HuH-7.5 (cell line): Measurements from ENCODE around the gene CIAO2B.
A peak's percentile ranks its signal among the peaks of the same experiment; 100 is the strongest.
"Not testable (repeated sequence)": the region's sequence is repeated elsewhere in the genome, so short reads cannot be mapped to it uniquely, and the experiment has no call there.

Experiments used
- DNase-seq: peaks from one replicate; pipeline ENCODE4 v3.0.0; 2011; ENCODE audit warnings: low spot score

CIAO2B gene

GRCh38 chr16:66955363-66956153 is 21.4 kb upstream of the CIAO2B start:
- not testable (repeated sequence) for DNase-seq

- DNase-seq = peak; percentile 70
Measured at GRCh38 chr16:66954097-66954659, 20.0 kb upstream of the CIAO2B start.

GRCh38 chr16:66953462-66954096 is 19.4 kb upstream of the CIAO2B start:
- DNase-seq = no peak

GRCh38 chr16:66952430-66953110 is 18.4 kb upstream of the CIAO2B start:
- DNase-seq = no peak

- DNase-seq = no peak
Measured at GRCh38 chr16:66950971-66951790, 17.0 kb upstream of the CIAO2B start.

GRCh38 chr16:66950437-66950836 is 16.2 kb upstream of the CIAO2B start:
- no peak for DNase-seq

GRCh38 chr16:66949472-66949871 is 15.3 kb upstream of the CIAO2B start:
- no peak for DNase-seq

GRCh38 chr16:66948837-66949225 is 14.6 kb upstream of the CIAO2B start:
- DNase-seq = no peak

- no peak for DNase-seq
Measured at GRCh38 chr16:66948134-66948836, 14.1 kb upstream of the CIAO2B start.

- DNase-seq = peak; percentile 84
Measured at GRCh38 chr16:66947302-66948065, 13.3 kb upstream of the CIAO2B start.

GRCh38 chr16:66946974-66947301 is 12.7 kb upstream of the CIAO2B start:
- no peak for DNase-seq

- DNase-seq = no peak
Measured at GRCh38 chr16:66946541-66946940, 12.3 kb upstream of the CIAO2B start.

GRCh38 chr16:66945939-66946338 is 11.7 kb upstream of the CIAO2B start:
- DNase-seq = no peak

- not testable (repeated sequence) for DNase-seq
Measured at GRCh38 chr16:66944971-66945370, 10.8 kb upstream of the CIAO2B start.

- DNase-seq = no peak
Measured at GRCh38 chr16:66944054-66944441, 9.8 kb upstream of the CIAO2B start.

- no peak for DNase-seq
Measured at GRCh38 chr16:66943426-66944053, 9.3 kb upstream of the CIAO2B start.

- no peak for DNase-seq
Measured at GRCh38 chr16:66942981-66943380, 8.8 kb upstream of the CIAO2B start.

- DNase-seq = no peak
Measured at GRCh38 chr16:66940236-66940635, 6.0 kb upstream of the CIAO2B start.

GRCh38 chr16:66939366-66939765 is 5.2 kb upstream of the CIAO2B start:
- DNase-seq = no peak

GRCh38 chr16:66937725-66938337 is 3.6 kb upstream of the CIAO2B start:
- no peak for DNase-seq
